HFF-Myc (cell line): ENCODE results near the gene ZC3H7B.

Experiments
- DNase-seq: peaks from one replicate; pipeline ENCODE4 v3.0.0-alpha.2; 2011; ENCODE audit warnings: low read depth; ENCODE audit errors: extremely low read depth
- H3K4me3 ChIP-seq: replicated peaks from 2 replicates; pipeline ENCODE4 v1.5.1; 2011; ENCODE audit warnings: low read depth, mild to moderate bottlenecking, control low read depth, low read length
- CTCF ChIP-seq: IDR thresholded peaks from 2 replicates; pipeline ENCODE4 v1.5.1; 2012; ENCODE audit warnings: mild to moderate bottlenecking, low read depth, low read length, control low read depth; ENCODE audit errors: missing control alignments

ZC3H7B gene

DNA sequence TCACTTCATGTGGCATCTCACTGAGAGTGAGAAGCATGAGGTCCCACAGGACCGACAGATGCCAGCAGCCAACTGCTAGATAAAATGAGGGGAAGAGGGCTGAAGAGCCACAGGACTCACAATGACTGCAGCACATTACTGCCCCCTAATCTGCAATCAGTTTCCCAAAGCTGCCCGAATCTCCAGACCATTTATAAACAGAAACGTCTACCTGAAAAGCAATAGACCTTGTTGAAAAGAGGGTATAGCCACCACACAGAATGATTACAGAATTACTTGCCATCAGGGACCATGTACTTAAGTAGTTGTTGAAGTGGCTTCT is 68.1 kb downstream of the ZC3H7B start:
- no peak overlapping the region for H3K4me3 ChIP-seq
- DNase-seq: no peak
- no peak for TF ChIP-seq CTCF

DNA sequence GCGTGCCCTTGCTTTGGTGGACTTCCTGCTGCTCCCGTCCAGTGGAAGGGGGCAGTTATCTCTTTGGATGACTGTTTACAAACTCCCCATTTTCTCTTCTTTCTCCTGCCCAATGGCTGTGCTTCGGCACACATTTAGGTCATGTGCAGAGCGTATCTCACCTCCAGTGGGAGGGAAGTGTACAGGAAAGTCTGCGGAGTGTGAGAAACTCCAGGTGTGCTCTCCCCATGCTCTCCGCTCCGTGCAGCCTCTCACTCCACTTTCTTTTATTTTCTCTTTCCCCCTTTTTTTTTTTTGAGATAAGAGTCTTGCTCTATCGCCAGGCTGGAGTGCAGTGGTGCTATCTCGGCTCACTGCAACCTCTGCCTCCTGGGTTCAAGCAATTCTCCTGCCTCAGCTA is 68.5 kb downstream of the ZC3H7B start:
- no peak for DNase-seq
- no peak overlapping the region for H3K4me3 ChIP-seq
- no peak for TF ChIP-seq CTCF

- no peak for TF ChIP-seq CTCF
- DNase-seq: no peak
- no peak overlapping the region for H3K4me3 ChIP-seq
Observed at GRCh38 chr22:41377846-41378245, 76.5 kb downstream of the ZC3H7B start.

- no peak for TF ChIP-seq CTCF
- no peak for DNase-seq
Observed at GRCh38 chr22:41380993-41381328, 79.6 kb downstream of the ZC3H7B start.

DNA sequence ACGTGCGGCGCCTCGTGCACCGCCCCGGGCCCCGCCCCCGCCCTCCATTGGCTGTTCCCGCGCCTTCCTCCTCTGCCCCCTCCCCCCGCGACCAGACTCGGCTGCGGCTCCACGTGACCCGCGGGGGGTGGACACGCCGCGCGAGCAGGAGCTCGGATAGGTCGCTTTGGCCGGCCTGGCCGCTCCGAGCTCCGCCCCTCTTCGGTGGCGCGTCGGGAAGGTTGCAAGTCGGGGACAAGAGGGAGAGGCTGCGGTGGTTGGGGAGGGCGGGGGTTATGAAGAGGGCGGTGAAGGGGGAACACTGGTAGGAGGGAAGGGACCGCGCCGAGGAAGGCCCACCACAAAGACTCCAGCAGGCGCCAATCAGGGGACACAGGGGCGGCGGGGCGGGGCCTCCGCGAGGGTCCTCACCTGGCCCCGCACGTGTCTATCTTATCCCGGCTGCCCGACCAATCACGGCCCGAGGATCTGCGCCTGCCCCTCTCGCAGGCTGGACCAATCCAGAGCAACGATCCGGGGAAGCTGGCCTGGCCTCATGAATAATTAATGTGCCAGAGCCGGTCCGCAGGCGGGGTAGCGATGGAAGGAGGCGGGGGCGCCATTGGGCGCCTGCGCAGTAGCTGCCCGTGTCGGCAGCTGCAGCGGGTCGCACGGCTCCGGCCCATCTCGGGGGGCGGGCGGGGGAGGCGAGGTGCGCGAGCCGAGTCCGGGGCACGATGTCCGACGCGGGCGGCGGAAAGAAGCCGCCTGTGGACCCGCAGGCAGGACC is 80.2 kb downstream of the ZC3H7B start, which contains the start of gene TEF:
Gene TEF (plus strand): TSS at position 614 of the 769 bp plus-strand sequence. CDS start 103 bp downstream, at position 717.
- DNase-seq: peak; percentile 92
- peak within 1 kb of the TSS; percentile 62 for H3K4me3 ChIP-seq
- no peak for TF ChIP-seq CTCF

More at GRCh38 chr22:41380993-41381328, 79.6 kb downstream of the ZC3H7B start:
- H3K4me3 ChIP-seq: peak overlapping the region; percentile 62

- peak overlapping the region; percentile 62 for H3K4me3 ChIP-seq
- no peak for DNase-seq
- no peak for TF ChIP-seq CTCF
Observed at GRCh38 chr22:41382098-41382578, 80.8 kb downstream of the ZC3H7B start.

DNA sequence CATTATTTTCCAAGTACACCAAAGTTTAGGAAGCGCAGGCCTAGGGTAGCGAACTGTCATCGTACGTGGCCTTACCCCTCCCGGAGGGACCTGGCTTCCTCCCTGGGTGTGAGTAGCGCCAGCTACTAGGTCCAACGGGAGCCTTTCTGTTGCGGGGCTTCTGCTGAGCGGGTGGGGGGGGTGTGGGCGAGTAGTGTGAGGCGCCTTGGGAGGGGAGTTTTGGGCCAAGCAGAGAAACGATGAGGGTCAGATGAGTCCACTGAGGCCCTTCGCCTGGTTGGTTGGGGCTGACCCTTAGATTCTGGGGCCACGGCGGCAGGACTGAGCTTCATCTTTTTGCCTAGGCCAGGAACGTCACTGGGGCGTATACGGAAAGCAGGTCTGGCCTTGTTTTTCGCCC is 81.3 kb downstream of the ZC3H7B start:
- no peak for DNase-seq
- no peak for TF ChIP-seq CTCF
- H3K4me3 ChIP-seq: peak overlapping the region; percentile 62
